OCI-LY1 (cell line): ENCODE results near the gene GALNT1.

ENCODE experiments used
- CTCF ChIP-seq: fragments of 200-600 bp; sonication (generic), shearing (Covaris generic); IDR thresholded peaks from 2 replicates; pipeline ENCODE4 v1.5.1; 2017; ENCODE audit warnings: mild to moderate bottlenecking, antibody characterized with exemption, low read length, moderate library complexity, mixed read lengths
- EZH2 ChIP-seq: fragments of 200-600 bp; sonication (generic), shearing (Covaris generic); IDR thresholded peaks from 2 replicates; pipeline ENCODE4 v1.8.0; 2017; ENCODE audit warnings: borderline replicate concordance, mixed run types, mild to moderate bottlenecking, antibody characterized with exemption, low read length, moderate library complexity, mixed read lengths

- TF ChIP-seq EZH2, result no peak
- no peak for TF ChIP-seq CTCF
These were observed 38.4 kb downstream of the GALNT1 start for GRCh38 chr18:35619941-35620340.
